HG02678 (cell line): ENCODE data around the gene NUDT9.
"Not testable (repeated sequence)": the region's sequence is repeated elsewhere in the genome, so short reads cannot be mapped to it uniquely, and the experiment has no call there.

Source experiments
- ATAC-seq: cut with Tn5 transposase; IDR thresholded peaks from one replicate; pipeline ENCODE4 v1.9.1; 2021; ENCODE audit warnings: mild to moderate bottlenecking, moderate library complexity; ENCODE audit not compliant: unreplicated experiment

The NUDT9 gene

GRCh38 chr4:87406902-87407301 is 15.5 kb upstream of the NUDT9 start:
- not testable (repeated sequence) for ATAC-seq

GRCh38 chr4:87409420-87409939 is 12.9 kb upstream of the NUDT9 start:
- no peak for ATAC-seq

DNA sequence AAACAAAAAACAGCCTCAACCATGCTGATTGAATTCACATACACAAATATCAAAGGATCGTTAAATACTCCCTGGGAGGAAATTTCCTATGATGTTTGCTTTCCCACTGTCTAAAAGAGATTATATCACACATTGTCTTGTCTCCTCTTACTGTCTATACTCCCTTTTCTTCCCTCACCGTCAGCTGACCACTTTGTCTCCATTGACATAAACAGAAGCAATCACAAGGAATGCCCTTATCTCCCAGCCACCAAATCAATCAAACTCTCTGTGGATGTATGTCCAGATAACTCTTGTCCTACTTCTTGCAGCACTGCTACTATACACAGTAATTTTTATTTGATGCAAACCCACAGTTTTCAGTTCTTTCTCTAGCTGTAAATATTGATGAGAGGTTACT is 12.2 kb upstream of the NUDT9 start:
- ATAC-seq = no peak

DNA sequence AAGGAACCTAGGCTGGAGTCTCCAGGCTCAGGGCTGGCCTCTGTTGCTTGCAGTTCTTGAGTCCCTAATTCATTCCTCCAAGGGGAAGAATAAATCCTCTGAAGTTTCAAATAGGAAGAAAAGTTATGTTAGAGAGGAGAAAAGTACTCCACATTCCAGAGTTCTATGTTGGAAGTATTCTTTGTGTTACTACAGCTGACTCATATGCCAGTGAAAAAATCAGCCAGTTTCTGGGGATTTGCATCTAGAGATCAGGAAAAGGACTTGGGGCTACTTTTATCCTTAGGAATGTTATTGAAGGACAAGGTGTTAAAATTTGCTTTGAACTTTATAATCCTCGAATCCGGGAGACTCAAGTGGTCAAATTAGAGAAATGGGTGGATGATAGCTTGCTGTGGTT is 11.7 kb upstream of the NUDT9 start:
- ATAC-seq = no peak

GRCh38 chr4:87414816-87415215 is 7.6 kb upstream of the NUDT9 start:
- no peak for ATAC-seq

DNA sequence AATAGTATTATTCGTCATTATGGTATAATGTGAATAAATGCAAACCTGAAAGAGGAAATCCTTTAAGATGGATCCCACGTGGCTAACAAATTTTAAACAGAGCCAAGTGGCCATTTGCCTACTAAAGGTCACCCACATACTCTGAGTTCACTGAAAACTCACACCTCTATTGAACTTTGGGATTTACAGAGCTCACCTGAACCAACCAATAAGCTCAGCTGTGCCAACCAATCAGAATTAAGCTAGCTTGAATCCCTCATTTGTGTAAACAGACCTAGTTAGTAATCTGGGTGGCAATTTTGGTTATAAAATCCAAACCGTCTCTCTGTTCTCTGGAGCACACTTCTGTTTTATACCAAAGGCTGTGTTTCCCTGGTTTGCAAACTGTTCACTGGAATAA is 5.4 kb upstream of the NUDT9 start:
- ATAC-seq = no peak

DNA sequence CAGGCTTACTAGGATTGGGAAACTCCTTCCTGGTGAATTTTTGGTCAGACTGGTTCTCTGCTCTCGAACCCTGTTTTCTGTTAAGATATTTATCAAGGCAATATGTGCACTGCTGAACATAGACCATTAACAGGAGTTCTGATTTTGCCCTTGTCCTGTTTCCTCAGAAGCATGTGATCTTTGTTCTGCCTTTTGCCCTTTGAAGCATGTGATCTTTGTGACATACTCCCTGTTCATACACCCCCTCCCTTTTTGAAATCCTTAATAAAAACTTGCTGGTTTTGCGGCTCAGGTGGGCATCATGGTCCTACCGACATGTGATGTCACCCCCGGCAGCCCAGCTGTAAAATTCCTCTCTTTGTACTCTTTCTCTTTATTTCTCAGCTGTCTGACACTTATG is 4.0 kb upstream of the NUDT9 start:
- ATAC-seq = not testable (repeated sequence)

DNA sequence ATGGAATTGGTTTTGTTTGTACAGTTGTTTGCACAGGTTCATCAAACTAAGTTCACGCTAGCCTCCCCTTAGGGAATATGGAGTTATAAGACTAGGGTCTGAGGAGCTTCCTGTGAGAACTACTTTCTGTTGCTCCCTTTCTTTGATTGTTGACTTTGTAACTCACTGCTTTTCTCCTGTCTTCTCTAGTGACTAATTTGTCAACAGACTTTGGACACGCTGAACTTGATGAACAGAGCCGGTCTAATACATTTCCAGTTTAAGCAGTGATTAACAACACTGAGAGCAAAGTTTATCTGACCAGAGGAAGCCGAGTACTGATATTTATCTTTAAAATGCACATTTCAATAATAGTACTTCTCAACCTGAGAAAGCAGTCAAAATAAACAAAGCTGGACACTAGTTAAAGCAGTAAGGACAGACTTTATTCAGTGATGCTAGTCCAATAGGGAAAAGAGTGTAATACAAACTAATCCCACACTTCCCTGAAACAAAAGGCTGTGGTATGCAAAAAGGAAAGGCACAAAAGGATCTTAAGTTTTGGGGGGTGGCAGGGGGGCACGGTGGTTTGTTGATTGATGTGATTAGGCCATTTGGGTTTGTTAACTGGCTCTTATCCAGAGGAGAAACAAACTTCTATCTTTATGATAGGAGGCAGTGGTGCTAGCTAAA is 2.7 kb upstream of the NUDT9 start:
- no peak for ATAC-seq

DNA sequence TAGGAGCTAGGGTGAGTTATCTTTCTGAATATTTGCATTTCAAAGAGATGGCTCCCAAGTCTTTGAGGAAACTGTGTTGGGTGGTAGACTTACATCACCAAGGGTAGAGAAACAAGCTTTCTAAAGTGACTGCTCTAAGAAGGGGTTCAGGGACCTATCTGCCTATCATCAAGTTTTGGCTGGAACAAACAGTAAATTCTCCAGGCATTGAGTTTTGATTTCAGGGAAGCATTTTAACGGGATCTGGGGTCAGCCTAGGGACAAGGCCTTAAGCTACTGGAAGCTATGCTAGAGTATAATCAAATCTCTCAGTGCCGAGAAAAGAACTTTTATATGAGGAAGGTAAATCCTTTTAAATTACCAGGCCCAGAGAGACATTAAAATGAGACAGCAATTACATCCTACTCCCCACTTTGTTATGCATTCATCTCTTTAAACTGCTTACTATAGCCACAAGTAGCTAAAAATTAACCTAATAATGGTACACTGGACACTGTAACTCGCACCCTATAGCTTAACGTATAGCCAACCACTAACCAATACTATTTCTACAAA is 2.0 kb upstream of the NUDT9 start:
- no peak for ATAC-seq

DNA sequence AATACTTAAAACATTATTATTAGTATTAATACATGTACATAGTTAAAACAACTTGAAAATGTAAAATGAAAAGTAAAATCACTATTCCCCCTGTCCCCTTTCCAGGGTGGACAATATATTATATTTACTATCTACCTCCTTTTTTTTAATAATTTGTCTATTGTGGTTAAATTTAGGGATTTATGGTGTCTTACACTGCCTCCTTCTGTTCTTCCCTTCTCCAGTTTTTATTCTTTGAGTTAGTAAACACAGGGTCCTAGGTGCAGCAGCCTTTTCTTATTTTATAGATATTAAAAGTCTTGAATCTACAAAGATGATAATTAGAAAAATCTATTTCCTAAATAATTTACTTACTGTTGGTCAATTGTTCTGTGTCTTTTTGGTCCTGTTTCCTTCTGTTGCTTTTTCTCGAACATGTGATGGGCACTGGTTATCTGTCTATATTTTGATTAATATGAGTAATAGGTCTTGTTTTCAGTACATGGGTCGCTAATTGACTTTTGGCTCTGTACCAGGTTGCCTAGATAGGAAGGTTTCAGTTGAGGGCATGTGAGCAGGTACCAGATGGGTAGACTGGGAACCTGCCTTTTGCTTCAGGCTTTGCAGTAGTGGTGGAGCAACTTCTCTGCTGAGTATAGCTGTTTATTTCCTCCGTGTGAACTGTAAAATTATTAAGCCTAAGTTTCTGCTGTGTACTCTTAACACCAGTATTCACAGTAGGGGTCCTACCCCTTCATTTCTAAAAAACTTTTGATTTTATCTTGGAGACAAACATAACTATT is 1.1 kb downstream of the NUDT9 start:
- ATAC-seq = no peak

DNA sequence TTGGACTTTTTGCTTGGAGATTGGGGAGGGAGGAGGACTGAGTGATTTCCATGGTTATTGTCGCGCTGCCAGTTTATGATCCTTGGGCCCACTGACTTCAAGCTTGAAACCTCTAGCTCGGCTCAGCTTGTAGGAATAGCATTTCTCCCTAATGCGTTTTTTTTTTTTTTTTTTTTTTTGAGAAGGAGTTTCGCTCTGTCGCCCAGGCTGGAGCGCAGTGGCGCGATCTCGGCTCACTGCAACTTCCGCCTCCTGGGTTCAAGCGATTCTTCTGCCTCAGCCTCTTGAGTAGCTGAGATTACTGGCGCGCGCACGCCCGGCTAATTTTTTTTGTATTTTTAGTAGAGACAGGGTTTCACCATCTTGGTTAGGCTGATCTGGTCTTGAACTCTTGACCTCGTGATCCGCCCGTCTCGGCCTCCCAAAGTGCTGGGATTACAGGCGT is 1.7 kb downstream of the NUDT9 start:
- not testable (repeated sequence) for ATAC-seq

- ATAC-seq = no peak
Measured at GRCh38 chr4:87425711-87426110, 3.3 kb downstream of the NUDT9 start.

- ATAC-seq = no peak
Measured at GRCh38 chr4:87426865-87427517, 4.6 kb downstream of the NUDT9 start.

DNA sequence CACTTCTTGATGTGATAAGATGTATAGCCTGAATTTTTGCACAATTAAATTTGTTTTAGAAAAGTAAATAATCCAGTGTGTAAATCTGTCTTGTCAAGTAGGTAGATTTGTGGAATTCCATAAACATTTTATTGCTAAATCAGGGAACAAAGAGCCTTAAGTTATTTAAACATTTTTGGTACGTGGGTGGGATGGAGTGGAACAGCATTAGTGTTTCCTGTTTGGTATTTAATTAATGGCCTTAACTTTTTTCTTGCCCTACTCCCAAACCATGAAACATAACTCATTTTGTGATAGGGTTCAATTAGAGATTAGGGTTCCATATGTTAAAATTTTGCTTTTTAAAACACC is 5.1 kb downstream of the NUDT9 start:
- ATAC-seq = no peak

DNA sequence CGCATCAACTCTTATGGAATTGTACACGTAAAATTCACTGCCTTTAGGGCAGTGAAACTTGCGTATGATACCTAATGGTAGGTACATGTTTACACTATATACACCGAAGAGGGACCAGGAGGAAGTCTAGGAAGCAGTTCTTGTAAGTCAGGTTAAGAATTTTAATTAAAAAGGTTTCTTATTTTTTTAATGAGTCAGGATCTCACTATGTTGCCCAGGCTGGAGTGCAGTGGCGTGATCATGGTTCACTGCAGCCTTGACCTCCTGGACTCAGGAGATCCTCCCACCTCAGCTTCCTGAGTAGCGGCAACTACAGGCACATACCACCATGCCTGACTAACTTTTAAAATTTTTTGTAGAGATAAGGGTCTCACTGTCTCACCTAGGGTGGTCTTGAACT is 6.6 kb downstream of the NUDT9 start:
- ATAC-seq = no peak

DNA sequence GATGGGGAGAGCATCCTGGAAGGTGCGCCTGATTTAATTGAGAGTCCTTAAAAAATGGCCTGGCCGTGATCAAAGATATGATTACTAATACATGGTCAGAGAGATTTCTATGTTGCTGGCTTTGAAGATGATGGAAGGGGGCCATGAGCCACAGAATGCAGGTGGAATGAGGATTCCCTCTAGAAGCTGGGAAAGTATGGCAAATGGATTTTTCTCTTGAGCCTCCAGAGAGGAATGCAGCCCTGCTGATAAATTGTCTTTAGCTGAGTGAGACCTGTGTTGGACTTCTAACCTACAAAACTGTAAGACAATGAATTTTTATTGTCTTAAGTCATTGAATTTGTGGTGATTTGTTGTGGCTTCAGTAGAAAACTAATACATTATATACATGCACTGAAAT is 7.7 kb downstream of the NUDT9 start:
- no peak for ATAC-seq

DNA sequence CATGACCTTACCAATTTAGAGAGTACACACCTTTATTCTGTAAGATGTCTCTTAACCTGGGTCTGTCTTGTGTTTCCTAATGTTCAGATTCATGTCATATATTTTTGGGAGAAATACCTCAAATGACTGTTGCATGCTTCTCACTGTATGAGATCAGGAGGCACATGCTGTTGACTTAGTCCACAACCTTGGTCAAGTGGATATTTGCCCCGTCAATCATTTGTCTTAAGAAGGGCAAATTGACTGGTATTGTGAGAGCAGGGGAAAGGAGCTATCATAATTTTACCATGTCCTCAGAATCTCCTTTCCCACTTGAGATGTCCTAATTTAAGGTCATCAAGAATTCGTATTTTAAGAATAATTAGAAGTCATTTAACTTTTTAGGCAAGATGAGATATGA is 11.0 kb downstream of the NUDT9 start:
- no peak for ATAC-seq

DNA sequence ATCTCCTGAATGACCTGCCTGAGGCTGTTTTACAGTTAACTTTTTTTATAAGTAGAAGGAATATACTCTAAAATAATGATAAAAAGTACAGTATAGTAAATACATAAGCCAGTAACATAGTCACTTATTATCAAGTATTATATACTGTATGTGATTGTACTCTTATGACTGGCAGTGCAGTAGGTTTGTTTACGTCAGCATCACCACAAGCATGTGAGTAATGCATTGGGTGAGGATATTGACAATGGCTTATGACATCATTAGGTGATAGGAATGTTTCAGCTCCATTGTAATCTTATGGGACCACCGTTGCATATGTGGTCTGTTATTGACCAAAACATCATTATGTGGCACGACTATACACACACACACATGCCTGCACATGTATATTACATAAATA is 20.5 kb downstream of the NUDT9 start:
- no peak for ATAC-seq

DNA sequence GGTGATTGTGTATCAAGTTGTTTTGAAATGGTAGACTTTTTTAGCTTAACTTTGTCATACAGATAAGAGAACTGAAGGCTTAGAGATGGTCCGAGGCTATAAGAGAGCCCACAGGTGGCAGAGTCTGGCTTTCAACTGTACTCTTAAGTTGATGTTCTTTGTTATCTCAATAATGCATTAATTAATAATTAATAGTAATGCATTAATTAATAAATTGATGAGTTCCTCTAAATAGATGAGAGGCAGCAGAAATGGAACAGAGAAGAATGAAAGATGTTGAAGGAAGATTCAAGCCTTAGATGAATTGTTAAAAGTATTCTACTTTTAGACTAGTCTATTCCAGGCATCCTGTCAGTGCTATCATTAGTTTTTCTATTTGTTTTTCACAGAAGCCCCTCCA is 22.4 kb downstream of the NUDT9 start:
- ATAC-seq = no peak

DNA sequence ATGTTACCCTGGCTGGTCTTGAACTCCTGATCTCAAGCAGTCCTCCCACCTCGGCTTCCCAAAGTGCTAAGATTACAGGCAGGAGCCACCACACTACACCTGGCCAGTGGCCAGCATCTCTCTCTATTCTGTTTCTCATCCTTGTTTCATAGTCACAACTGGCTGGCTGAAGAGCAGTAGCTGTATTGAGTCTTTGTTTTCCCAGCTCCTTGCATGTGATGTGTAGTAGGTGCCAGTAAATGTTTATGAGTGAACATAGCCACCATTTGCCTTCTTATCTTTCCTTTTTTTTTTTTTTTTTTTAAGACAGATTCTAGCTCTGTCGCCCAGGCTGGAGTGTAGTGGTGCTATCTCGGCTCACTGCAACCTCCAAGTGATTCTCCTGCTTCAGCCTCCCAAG is 23.6 kb downstream of the NUDT9 start:
- ATAC-seq = no peak

- ATAC-seq = not testable (repeated sequence)
Measured at GRCh38 chr4:87446375-87446774, 24.0 kb downstream of the NUDT9 start.

DNA sequence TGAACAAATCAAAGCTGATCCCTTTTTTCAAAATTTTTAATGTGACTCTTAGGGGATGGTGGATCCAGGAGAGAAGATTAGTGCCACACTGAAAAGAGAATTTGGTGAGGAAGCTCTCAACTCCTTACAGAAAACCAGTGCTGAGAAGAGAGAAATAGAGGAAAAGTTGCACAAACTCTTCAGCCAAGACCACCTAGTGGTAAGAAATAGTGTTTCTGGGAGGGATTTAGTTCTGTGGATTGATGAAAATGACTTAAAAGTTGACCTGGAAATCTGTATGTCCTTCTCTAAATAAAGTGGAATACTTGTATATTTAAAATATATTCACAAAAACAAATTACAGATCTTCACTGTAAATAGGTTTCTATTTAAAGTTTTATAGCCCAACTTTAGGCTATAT is 29.2 kb downstream of the NUDT9 start:
- no peak for ATAC-seq
